Naive thymus-derived CD4-positive, alpha-beta T cell (primary cell): ENCODE measurements around the gene SIMC1. TPM values are rescaled to one million over a fixed set of nuclear protein-coding genes. Genes with fewer than 3 reads are reported as not detected.
"Not testable (repeated sequence)": the region's sequence is repeated elsewhere in the genome, so short reads cannot be mapped to it uniquely, and the experiment has no call there.

Experiments used
- ATAC-seq: fragments of 150-1000 bp; cut with Tn5 transposase; 2 replicates; pipeline ENCODE4 v1.10.0; 2021; ENCODE audit warnings: mild to moderate bottlenecking, moderate library complexity
- CTCF ChIA-PET: fragments of 350-600 bp; sonication (Branson Sonifier 250); formaldehyde crosslinking; loops from one replicate; lab custom pipeline; 2021; ENCODE audit warnings: antibody characterized with exemption; lab: Charles Lee
- POLR2A ChIA-PET: fragments of 350-600 bp; sonication (Branson Sonifier 250); formaldehyde crosslinking; loops from one replicate; lab custom pipeline; 2021; ENCODE audit warnings: antibody characterized with exemption, inconsistent platforms; lab: Charles Lee
- DNase-seq, 9 donors: peaks; one replicate each; pipeline versions ENCODE4 v3.0.0 to v3.0.0-alpha.2; 2020 to 2022; ENCODE audit warnings: mixed read lengths in 1 of 9
- H3K27ac ChIP-seq: one replicate; pipeline ENCODE4 v1.7.0; 2013; ENCODE audit warnings: mild to moderate bottlenecking, low read depth, low read length, moderate library complexity
- H3K27me3 ChIP-seq, 2 donors: one replicate each; pipeline ENCODE4 v1.7.0; 2013; ENCODE audit warnings: low read length in 2 of 2, mild to moderate bottlenecking in 2 of 2, moderate library complexity in 2 of 2; ENCODE audit not compliant: control insufficient read depth in 2 of 2, insufficient read depth in 2 of 2
- H3K36me3 ChIP-seq, 3 experiments: 1 replicate in 2 of 3; 2 replicates in 1 of 3; pipeline ENCODE4 v1.7.0; 2013; ENCODE audit warnings: low read length in 3 of 3, mild to moderate bottlenecking in 3 of 3, moderate library complexity in 1 of 3; ENCODE audit not compliant: insufficient read depth in 3 of 3, control insufficient read depth in 2 of 3
- H3K4me1 ChIP-seq, 2 donors: one replicate each; pipeline ENCODE4 v1.7.0; 2013; ENCODE audit warnings: low read length in 2 of 2, mild to moderate bottlenecking in 2 of 2, moderate library complexity in 1 of 2; ENCODE audit not compliant: control insufficient read depth in 2 of 2, insufficient read depth in 2 of 2
- H3K4me3 ChIP-seq: 2 replicates; pipeline ENCODE4 v1.7.0; 2013; ENCODE audit warnings: mild to moderate bottlenecking, low read length
- H3K9me3 ChIP-seq, 3 experiments: 1 replicate in 2 of 3; 2 replicates in 1 of 3; pipeline ENCODE4 v1.7.0; 2013; ENCODE audit warnings: low read length in 3 of 3; ENCODE audit not compliant: control insufficient read depth in 2 of 3
- H3K27ac Mint-ChIP-seq, 9 donors: one replicate each; pipeline ENCODE4 v1.8.0; 2020 to 2022; ENCODE audit warnings: mixed read lengths in 9 of 9, mild to moderate bottlenecking in 8 of 9, moderate library complexity in 5 of 9, inconsistent platforms in 2 of 9
- H3K27me3 Mint-ChIP-seq, 5 donors: one replicate each; pipeline ENCODE4 v1.8.0; 2021 to 2022; ENCODE audit warnings: mixed read lengths in 5 of 5, mild to moderate bottlenecking in 1 of 5
- H3K36me3 Mint-ChIP-seq, 5 donors: one replicate each; pipeline ENCODE4 v1.8.0; 2020 to 2022; ENCODE audit warnings: mixed read lengths in 5 of 5, mild to moderate bottlenecking in 3 of 5, inconsistent platforms in 1 of 5
- H3K4me1 Mint-ChIP-seq, 7 donors: one replicate each; pipeline ENCODE4 v1.8.0; 2020 to 2022; ENCODE audit warnings: mixed read lengths in 7 of 7, mild to moderate bottlenecking in 3 of 7, inconsistent platforms in 1 of 7
- H3K4me3 Mint-ChIP-seq, 10 donors: one replicate each; pipeline ENCODE4 v1.8.0; 2020 to 2022; ENCODE audit warnings: mild to moderate bottlenecking in 10 of 10, mixed read lengths in 10 of 10, moderate library complexity in 6 of 10, inconsistent platforms in 2 of 10
- H3K9me3 Mint-ChIP-seq, 11 donors: one replicate each; pipeline ENCODE4 v1.8.0; 2020 to 2022; ENCODE audit warnings: mixed read lengths in 11 of 11, mild to moderate bottlenecking in 4 of 11, inconsistent platforms in 1 of 11, moderate library complexity in 1 of 11
- intact Hi-C, 2 donors: fragments of 100-400 bp; cut with micrococcal nuclease; formaldehyde crosslinking; loops; one replicate each; pipeline ENCODE4 v1.15.1; 2023
- polyA plus RNA-seq, 2 donors: library from polyadenylated mRNA; unstranded; fragments of 300-500 nt; fragmentation: Illumina TruSeq; gene quantifications; one replicate each; pipeline ENCODE4 v1.2.3, GENCODE V29; 2021
- total RNA-seq, 6 experiments: library from RNA in 5 of 6; stranded (reverse) in 5 of 6; gene quantifications; 1 replicate in 5 of 6; 2 replicates in 1 of 6; pipeline ENCODE4 v1.2.3 and lab custom pipeline; 2021 to 2026

The SIMC1 gene
- total and polyA plus RNA-seq, 7 experiments from 2014 or later = 7.9 to 32.1 (median 22.5) TPM

GRCh38 chr5:176214466-176215021 is 23.7 kb upstream of the SIMC1 start:
- H3K27me3 ChIP-seq, H3K36me3 ChIP-seq, H3K4me3 Mint-ChIP-seq, H3K9me3 ChIP-seq, DNase-seq, H3K27ac ChIP-seq, H3K27ac Mint-ChIP-seq, H3K4me1 Mint-ChIP-seq, intact Hi-C loops, H3K9me3 Mint-ChIP-seq, ATAC-seq, H3K36me3 Mint-ChIP-seq, H3K4me1 ChIP-seq, H3K4me3 ChIP-seq, POLR2A ChIA-PET: not testable (repeated sequence)
- CTCF ChIA-PET = interaction anchor here (0.6 kb wide), 1 partner anchor 364 kb away, joined by 6 read pairs; no protein-coding TSS in a partner anchor
- peaks cover 5 to 25% (median 20%) of the 10 kb centered on the region in 5 donors for H3K27me3 Mint-ChIP-seq

- H3K4me3 ChIP-seq, H3K27ac Mint-ChIP-seq, CTCF ChIA-PET, POLR2A ChIA-PET, intact Hi-C loops, H3K4me1 ChIP-seq, H3K27me3 ChIP-seq, ATAC-seq, H3K36me3 Mint-ChIP-seq, H3K27ac ChIP-seq, H3K36me3 ChIP-seq, H3K4me1 Mint-ChIP-seq, DNase-seq, H3K9me3 Mint-ChIP-seq, H3K9me3 ChIP-seq: not testable (repeated sequence)
- H3K27me3 Mint-ChIP-seq = peaks cover 5 to 27% (median 17%) of the 10 kb centered on the region in 5 donors
- peak overlapping the region; percentile 7 to 66 (median 39) for H3K4me3 Mint-ChIP-seq
These were observed 21.8 kb upstream of the SIMC1 start for GRCh38 chr5:176216393-176216916.

GRCh38 chr5:176217188-176217729 is 21.0 kb upstream of the SIMC1 start:
- H3K36me3 ChIP-seq, intact Hi-C loops, H3K4me3 Mint-ChIP-seq, H3K27ac Mint-ChIP-seq, H3K9me3 Mint-ChIP-seq, H3K4me3 ChIP-seq, DNase-seq, CTCF ChIA-PET, ATAC-seq, POLR2A ChIA-PET, H3K27ac ChIP-seq, H3K4me1 ChIP-seq, H3K9me3 ChIP-seq, H3K36me3 Mint-ChIP-seq, H3K4me1 Mint-ChIP-seq, H3K27me3 ChIP-seq: not testable (repeated sequence)
- H3K27me3 Mint-ChIP-seq = peaks cover 0 to 27% (median 14%) of the 10 kb centered on the region in 5 donors

GRCh38 chr5:176217764-176218163 is 20.5 kb upstream of the SIMC1 start:
- CTCF ChIA-PET, H3K4me3 Mint-ChIP-seq, intact Hi-C loops, DNase-seq, H3K36me3 Mint-ChIP-seq, ATAC-seq, POLR2A ChIA-PET, H3K36me3 ChIP-seq, H3K27ac Mint-ChIP-seq, H3K9me3 Mint-ChIP-seq, H3K4me1 ChIP-seq, H3K9me3 ChIP-seq, H3K27me3 ChIP-seq, H3K27ac ChIP-seq, H3K4me3 ChIP-seq, H3K4me1 Mint-ChIP-seq: not testable (repeated sequence)
- peaks cover 0 to 24% (median 11%) of the 10 kb centered on the region in 5 donors for H3K27me3 Mint-ChIP-seq

- intact Hi-C loops, H3K27me3 ChIP-seq, ATAC-seq, POLR2A ChIA-PET, H3K9me3 ChIP-seq, H3K4me1 ChIP-seq, H3K4me3 ChIP-seq, H3K27ac ChIP-seq, H3K9me3 Mint-ChIP-seq, CTCF ChIA-PET, DNase-seq, H3K4me1 Mint-ChIP-seq, H3K27ac Mint-ChIP-seq, H3K36me3 ChIP-seq, H3K36me3 Mint-ChIP-seq, H3K4me3 Mint-ChIP-seq: not testable (repeated sequence)
- peaks cover 0 to 18% (median 6%) of the 10 kb centered on the region in 5 donors for H3K27me3 Mint-ChIP-seq
These were observed 16.2 kb upstream of the SIMC1 start for GRCh38 chr5:176222006-176222405.

GRCh38 chr5:176228358-176228757 is 9.9 kb upstream of the SIMC1 start:
- DNase-seq, H3K4me1 ChIP-seq, H3K9me3 Mint-ChIP-seq, H3K36me3 Mint-ChIP-seq, H3K27me3 Mint-ChIP-seq, CTCF ChIA-PET, H3K4me1 Mint-ChIP-seq, H3K27me3 ChIP-seq, H3K36me3 ChIP-seq, H3K4me3 Mint-ChIP-seq, intact Hi-C loops, H3K27ac Mint-ChIP-seq, H3K27ac ChIP-seq, POLR2A ChIA-PET, H3K4me3 ChIP-seq, ATAC-seq, H3K9me3 ChIP-seq: not testable (repeated sequence)

- DNase-seq, H3K36me3 Mint-ChIP-seq, H3K4me3 ChIP-seq, CTCF ChIA-PET, H3K4me1 ChIP-seq, H3K36me3 ChIP-seq, POLR2A ChIA-PET, H3K9me3 ChIP-seq, H3K27me3 ChIP-seq, H3K4me3 Mint-ChIP-seq, H3K27ac ChIP-seq, H3K9me3 Mint-ChIP-seq, ATAC-seq, H3K27ac Mint-ChIP-seq, H3K27me3 Mint-ChIP-seq: not testable (repeated sequence)
- H3K4me1 Mint-ChIP-seq = peaks cover 4 to 13% (median 6%) of the 10 kb centered on the region in 7 donors
- intact Hi-C loops = loop anchor here (10.0 kb wide), 2 partner anchors 152 to 722 kb away; partner anchors contain the start of genes HIGD2A (in 1 of the 2) and NOP16 (in 1 of the 2)
These were observed 5.0 kb upstream of the SIMC1 start for GRCh38 chr5:176233253-176233652.
